ACC112 (cell line): ENCODE data around the gene NPAS4.

Experiments used
- H2AFZ ChIP-seq: fragments of 200-600 bp; sonication (generic); one replicate; pipeline ENCODE4 v1.6.0; 2017; ENCODE audit warnings: antibody characterized with exemption, low read length; ENCODE audit not compliant: unreplicated experiment
- H3K27ac ChIP-seq: fragments of 200-600 bp; sonication (generic); 2 replicates; pipeline ENCODE4 v1.5.1; 2014; ENCODE audit warnings: low read depth, mild to moderate bottlenecking, antibody characterized with exemption, low read length, moderate library complexity
- H3K27me3 ChIP-seq: fragments of 200-600 bp; sonication (generic); 2 replicates; pipeline ENCODE4 v1.6.1; 2014; ENCODE audit warnings: mild to moderate bottlenecking, antibody characterized with exemption, low read length, moderate library complexity, mixed read lengths; ENCODE audit not compliant: insufficient read depth
- H3K36me3 ChIP-seq: fragments of 200-600 bp; sonication (generic); 2 replicates; pipeline ENCODE4 v1.6.1; 2016; ENCODE audit warnings: mild to moderate bottlenecking, antibody characterized with exemption, low read length, moderate library complexity, mixed read lengths; ENCODE audit not compliant: insufficient read depth
- H3K4me1 ChIP-seq: fragments of 200-600 bp; sonication (generic); one replicate; pipeline ENCODE4 v1.6.1; 2016; ENCODE audit warnings: low read length, mixed read lengths; ENCODE audit not compliant: insufficient read depth, unreplicated experiment, control insufficient read depth
- H3K4me3 ChIP-seq: fragments of 200-600 bp; sonication (generic); 2 replicates; pipeline ENCODE4 v1.5.1; 2014; ENCODE audit warnings: mild to moderate bottlenecking, low read depth, low read length
- H3K79me2 ChIP-seq: fragments of 200-600 bp; sonication (generic); one replicate; pipeline ENCODE4 v1.6.0; 2016; ENCODE audit warnings: low read length; ENCODE audit not compliant: control insufficient read depth, unreplicated experiment, insufficient read depth

Gene NPAS4

DNA sequence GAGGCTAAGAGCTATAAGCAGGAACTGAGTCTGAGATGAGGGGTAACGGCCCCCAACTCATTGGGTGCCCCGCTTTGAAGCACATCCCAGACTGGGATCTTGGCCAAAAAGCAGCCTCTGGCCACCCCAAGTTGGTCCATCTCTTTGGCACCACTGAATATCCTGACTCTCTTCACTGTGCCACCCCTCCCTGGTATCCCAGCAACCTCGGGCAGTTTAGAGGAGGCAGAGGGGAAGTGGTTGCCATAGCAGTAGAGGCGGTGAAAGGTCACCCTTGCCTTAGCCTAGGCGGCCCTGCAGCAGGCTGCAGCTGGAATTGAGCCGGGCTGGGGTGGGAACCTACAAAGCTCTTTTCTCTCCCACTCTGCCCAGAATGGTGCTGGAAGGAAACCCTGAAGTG lies 46.9 kb downstream of the NPAS4 start:
- Histone ChIP-seq H3K27ac (no peak overlapping the region), H3K79me2 (no peaks in the 10 kb centered on the region), H3K36me3 (no peaks in the 10 kb centered on the region), H3K4me1 (peaks cover 7% of the 10 kb centered on the region), H3K27me3 (no peaks in the 10 kb centered on the region), H2AFZ (no peak overlapping the region), H3K4me3 (peak overlapping the region; percentile 78)

DNA sequence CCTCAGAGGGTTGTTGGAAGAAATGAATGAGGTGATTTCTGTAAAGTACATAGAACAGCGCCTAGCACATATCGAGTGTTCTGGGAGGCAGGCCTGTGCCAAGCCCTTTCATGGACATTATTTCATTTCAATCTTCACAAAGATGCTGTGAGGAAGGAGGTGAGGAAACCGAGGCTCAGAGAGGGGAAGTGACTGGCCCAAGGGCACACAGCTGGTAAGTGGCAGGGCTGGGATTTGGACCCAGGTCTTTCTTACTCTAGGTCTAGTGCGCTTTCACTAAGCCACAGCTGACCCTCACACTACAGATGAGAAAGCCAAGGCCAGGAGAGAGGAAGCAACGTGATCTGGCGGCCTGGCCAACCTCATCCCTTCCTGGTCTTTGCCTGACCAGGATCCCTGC lies 47.9 kb downstream of the NPAS4 start:
- Histone ChIP-seq H3K27me3 (no peaks in the 10 kb centered on the region), H3K4me1 (peaks cover 7% of the 10 kb centered on the region), H2AFZ (no peak overlapping the region), H3K4me3 (no peak overlapping the region), H3K36me3 (no peaks in the 10 kb centered on the region), H3K79me2 (no peaks in the 10 kb centered on the region), H3K27ac (no peak overlapping the region)

DNA sequence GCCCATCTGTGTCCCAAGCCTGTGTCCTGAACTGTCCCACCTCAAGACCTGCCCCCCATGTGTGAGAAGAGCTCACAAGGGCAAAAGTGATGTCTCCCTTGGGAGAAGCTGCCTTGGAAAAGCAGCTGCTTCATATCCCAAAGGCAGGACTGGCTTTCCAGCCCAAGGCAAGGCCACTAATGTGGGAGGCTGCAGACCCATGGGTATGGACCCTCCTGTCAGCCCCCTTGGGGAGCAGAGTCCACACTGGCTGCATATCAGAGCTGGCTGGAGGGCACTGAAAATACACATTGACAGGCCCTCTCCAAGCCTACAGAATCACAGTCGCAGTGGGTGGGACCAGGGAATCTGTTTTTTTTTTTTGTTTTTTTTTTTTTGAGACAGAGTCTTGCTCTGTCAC lies 48.6 kb downstream of the NPAS4 start:
- no peak overlapping the region for H2AFZ ChIP-seq
- H3K27me3 ChIP-seq = no peaks in the 10 kb centered on the region
- no peaks in the 10 kb centered on the region for H3K36me3 ChIP-seq
- peaks cover 7% of the 10 kb centered on the region for H3K4me1 ChIP-seq
- no peaks in the 10 kb centered on the region for H3K79me2 ChIP-seq
- H3K4me3 ChIP-seq = no peak overlapping the region
- no peak overlapping the region for H3K27ac ChIP-seq

DNA sequence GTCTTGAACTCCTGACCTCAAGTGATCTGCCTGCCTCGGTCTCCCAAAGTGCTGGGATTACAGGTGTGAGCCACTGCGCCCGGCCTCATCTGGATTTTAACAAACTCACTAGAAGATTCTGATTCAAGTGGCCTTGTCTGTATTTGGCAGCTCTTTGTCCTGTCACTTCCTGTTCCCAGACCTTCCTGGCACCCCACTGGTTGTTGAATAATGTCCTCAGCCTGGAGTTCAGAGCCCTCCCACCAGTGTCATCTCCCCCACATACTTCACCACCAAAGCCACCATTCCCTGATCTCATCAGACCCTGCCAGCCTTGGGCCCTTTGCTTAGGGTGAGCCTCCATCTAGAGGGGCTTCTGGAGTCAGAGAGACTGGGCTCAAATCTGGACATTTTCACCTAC lies 49.2 kb downstream of the NPAS4 start:
- no peak overlapping the region for H3K27ac ChIP-seq
- H3K79me2 ChIP-seq = no peaks in the 10 kb centered on the region
- no peak overlapping the region for H2AFZ ChIP-seq
- peaks cover 7% of the 10 kb centered on the region for H3K4me1 ChIP-seq
- no peaks in the 10 kb centered on the region for H3K27me3 ChIP-seq
- no peak overlapping the region for H3K4me3 ChIP-seq
- H3K36me3 ChIP-seq = no peaks in the 10 kb centered on the region

DNA sequence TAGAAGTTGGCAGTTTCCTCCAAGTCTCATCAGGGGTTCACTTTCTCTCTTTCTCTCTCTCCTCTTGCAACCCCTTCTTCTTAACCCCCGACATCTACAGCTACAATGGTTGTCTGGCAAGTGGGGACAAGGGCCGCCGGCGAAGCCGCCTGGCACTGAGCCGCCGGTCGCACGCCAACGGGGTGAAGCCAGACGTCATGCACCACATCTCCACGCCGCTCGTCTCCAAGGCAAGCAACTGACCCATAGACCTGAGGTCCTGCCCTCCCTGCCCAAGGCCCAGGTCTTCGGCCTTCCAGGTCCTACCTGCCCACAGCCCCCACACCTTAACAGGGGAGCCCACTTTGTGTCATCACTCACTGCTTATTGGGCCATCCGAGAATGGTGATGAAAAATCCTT lies 50.3 kb downstream of the NPAS4 start:
- Histone ChIP-seq H3K27me3 (no peaks in the 10 kb centered on the region), H3K4me1 (peaks cover 7% of the 10 kb centered on the region), H2AFZ (no peak overlapping the region), H3K27ac (no peak overlapping the region), H3K36me3 (no peaks in the 10 kb centered on the region), H3K4me3 (no peak overlapping the region), H3K79me2 (no peaks in the 10 kb centered on the region)

DNA sequence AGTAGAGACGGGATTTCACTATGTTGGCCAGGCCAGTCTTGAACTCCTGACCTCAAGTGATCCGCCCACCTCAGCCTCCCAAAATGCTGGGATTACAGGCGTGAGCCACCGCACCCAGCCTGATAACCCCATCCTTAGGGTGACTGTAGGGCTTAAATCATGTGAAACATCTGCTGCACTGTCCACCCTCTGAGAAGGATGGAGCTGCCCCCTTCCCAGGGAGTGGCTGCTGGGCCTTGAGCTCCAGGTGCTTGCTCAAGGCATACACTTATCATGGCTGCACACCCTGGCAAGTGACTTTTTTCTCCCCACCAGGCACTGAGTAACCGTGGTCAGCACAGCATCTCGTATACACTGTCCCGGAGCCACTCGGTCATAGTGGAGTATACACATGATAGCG lies 51.2 kb downstream of the NPAS4 start:
- H3K4me1 ChIP-seq = peaks cover 7% of the 10 kb centered on the region
- no peak overlapping the region for H3K27ac ChIP-seq
- H3K27me3 ChIP-seq = no peaks in the 10 kb centered on the region
- no peak overlapping the region for H3K4me3 ChIP-seq
- H2AFZ ChIP-seq = no peak overlapping the region
- no peaks in the 10 kb centered on the region for H3K79me2 ChIP-seq
- no peaks in the 10 kb centered on the region for H3K36me3 ChIP-seq

DNA sequence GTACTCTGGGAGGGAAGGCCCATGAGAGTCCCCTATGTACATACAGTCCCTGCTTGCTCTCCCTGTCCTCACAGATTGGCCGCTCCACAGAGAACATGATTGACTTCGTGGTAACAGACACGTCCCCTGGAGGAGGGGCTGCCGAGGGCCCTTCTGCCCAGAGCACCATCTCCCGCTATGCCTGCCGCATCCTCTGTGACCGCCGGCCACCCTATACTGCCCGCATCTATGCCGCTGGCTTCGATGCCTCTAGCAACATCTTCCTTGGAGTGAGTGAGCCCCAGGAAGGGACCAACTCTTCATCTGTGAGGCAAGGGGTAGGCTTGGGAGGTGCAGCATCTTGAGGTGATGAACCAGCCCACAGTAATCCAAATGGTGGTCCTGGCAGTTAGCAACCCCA lies 52.3 kb downstream of the NPAS4 start:
- no peak overlapping the region for H3K27ac ChIP-seq
- no peaks in the 10 kb centered on the region for H3K36me3 ChIP-seq
- H3K79me2 ChIP-seq = no peaks in the 10 kb centered on the region

DNA sequence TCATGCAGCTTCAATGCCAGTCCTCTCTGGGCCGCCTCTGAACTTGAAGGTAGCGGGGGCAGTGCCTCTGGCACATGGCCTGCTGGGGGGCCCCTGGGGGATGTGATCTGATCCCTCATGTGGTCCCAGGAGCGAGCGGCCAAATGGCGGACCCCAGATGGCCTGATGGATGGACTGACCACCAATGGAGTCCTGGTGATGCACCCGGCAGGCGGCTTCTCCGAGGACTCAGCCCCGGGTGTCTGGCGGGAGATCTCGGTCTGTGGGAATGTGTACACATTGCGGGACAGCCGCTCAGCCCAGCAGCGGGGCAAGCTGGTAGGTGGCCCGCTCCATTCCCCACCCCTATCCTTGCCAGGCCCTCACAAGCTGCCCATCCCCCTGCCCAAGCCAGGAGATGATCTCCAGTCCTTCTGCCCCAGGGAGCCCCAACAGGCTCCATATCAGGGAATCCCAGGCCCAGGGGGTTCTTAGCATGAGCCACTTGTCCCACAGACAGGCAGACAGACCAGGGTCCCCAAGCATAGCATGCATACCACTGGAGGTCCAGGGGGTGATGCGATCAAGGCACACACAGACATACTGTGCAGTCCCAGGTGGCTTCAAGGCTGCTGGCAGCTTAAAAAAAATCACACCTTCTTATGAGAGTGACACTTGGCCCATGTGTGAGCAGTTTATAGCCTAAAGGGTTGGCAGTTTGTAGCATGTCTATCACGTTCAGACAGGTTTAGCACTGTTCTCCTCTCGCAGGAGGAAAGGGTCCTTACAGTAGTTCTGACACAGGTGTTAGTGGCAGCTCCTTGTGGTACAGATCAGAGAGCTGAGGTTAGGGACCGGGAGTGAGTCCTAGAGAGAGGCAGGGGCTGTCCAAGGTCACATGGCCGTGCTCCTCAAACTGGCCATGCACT lies 53.0 kb downstream of the NPAS4 start:
- Histone ChIP-seq H3K79me2 (no peaks in the 10 kb centered on the region), H3K4me3 (no peak overlapping the region), H3K4me1 (peaks cover 1% of the 10 kb centered on the region), H3K27me3 (no peaks in the 10 kb centered on the region), H2AFZ (no peak overlapping the region), H3K27ac (no peak overlapping the region), H3K36me3 (no peaks in the 10 kb centered on the region)

More for the DNA sequence above, 52.3 kb downstream of the NPAS4 start:
- Histone ChIP-seq H2AFZ (no peak overlapping the region), H3K4me3 (no peak overlapping the region), H3K27me3 (no peaks in the 10 kb centered on the region), H3K4me1 (peaks cover under 1% of the 10 kb centered on the region)

DNA sequence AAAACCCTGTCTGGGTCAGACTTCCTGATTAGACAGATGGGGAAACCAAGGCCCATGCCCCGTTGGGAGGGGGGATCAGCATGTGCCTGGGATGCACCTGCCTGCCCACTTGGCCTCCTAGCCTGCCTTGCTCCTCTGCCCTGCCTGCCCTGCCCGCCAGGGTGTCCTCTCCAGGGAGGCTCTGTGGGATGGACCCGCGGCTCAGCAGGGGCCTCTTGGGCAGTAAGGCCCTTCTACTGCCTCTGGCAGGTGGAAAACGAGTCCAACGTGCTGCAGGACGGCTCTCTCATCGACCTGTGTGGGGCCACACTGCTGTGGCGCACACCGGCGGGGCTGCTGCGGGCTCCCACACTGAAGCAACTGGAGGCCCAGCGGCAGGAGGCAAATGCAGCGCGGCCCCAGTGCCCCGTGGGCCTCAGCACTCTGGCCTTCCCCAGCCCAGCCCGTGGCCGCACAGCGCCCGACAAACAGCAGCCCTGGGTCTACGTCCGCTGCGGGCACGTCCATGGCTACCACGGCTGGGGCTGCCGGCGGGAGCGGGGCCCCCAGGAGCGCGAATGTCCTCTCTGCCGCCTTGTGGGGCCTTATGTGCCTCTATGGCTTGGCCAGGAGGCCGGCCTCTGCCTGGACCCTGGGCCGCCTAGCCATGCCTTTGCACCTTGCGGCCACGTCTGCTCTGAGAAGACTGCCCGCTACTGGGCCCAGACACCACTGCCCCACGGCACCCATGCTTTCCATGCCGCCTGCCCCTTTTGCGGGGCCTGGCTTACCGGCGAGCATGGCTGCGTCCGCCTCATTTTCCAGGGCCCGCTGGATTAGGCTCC lies 54.7 kb downstream of the NPAS4 start:
- Histone ChIP-seq H3K79me2 (no peaks in the 10 kb centered on the region), H3K4me1 (peaks cover 5% of the 10 kb centered on the region), H2AFZ (no peak overlapping the region), H3K4me3 (no peak overlapping the region), H3K36me3 (no peaks in the 10 kb centered on the region), H3K27me3 (no peaks in the 10 kb centered on the region), H3K27ac (no peak overlapping the region)
